NCI-H2196 treated with DMSO at 0.1 percent for 48 hours (cell line): ENCODE results near the gene PTPRN2.
"Not testable (repeated sequence)": the region's sequence is repeated elsewhere in the genome, so short reads cannot be mapped to it uniquely, and the experiment has no call there.

Experiments used
- DNase-seq: peaks from one replicate; lab custom pipeline; 2025; ENCODE audit not compliant: unreplicated experiment; lab: John Stamatoyannopoulos, UW

Gene PTPRN2

DNA sequence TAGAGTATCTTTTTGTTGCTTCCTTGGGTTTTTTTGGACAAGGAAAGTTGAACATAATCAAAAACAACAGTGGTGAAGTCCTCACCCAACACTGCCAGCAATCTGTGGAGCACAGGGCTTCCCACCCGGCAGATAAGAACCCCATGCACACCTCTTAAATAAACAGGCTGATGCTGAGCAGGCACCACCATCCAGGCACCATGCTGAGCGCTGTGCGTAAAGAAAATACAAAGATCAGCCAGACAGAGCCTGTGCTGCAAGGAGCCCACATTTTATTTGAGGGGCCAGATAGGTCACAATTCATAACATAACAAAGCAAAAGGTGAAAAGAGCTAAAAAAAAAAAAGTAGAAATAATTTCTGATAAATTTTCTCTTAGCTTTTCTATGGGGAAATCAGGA lies 231.2 kb downstream of the PTPRN2 start:
- no peak for DNase-seq

DNA sequence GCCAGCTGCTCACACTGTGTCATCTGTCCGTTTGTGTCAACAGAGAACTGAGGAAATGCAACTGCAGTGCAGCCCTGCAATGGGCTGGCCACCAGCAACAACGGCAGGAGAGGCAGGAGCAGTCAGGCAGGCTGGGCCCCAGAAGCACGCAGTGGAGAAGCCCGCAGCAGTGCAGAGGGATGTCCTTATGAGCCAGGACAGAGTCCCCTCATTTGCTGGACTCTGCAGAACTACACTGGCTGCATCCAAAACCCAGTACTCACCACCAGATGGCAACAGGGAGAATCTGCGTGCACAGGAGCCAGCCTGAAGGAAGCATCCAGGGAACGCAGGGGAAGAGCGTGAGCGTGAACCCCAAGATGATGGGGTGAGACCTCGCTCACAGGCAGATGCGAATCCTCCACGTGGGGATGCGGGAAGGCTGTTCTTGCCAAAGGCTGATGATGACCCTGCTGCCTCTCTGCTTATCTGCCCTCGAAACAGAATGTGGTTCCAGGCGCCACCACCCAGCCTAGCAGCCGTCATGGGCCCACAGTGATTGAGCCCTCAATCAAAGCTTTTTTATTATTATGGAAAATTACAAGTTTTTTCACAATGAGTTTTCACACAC lies 232.1 kb downstream of the PTPRN2 start:
- no peak for DNase-seq

DNA sequence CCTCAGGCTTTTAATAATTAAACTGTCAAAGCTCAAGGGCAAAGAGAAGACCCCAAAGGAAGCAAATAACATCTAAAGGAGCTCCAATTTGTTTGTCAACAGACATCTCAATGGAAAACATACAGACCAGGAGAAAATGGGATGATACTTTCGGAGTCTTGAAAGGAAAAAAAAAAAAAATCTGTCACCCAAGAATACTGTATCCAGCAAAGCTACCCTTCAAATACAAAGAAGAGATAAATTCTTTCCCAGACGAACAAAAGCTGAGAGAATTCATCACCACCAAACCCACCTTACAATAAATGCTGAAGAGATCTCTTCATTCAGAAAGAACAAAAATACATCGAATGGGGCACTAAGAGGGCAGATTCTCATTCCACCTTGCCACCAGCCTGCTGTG lies 232.8 kb downstream of the PTPRN2 start:
- DNase-seq: no peak

DNA sequence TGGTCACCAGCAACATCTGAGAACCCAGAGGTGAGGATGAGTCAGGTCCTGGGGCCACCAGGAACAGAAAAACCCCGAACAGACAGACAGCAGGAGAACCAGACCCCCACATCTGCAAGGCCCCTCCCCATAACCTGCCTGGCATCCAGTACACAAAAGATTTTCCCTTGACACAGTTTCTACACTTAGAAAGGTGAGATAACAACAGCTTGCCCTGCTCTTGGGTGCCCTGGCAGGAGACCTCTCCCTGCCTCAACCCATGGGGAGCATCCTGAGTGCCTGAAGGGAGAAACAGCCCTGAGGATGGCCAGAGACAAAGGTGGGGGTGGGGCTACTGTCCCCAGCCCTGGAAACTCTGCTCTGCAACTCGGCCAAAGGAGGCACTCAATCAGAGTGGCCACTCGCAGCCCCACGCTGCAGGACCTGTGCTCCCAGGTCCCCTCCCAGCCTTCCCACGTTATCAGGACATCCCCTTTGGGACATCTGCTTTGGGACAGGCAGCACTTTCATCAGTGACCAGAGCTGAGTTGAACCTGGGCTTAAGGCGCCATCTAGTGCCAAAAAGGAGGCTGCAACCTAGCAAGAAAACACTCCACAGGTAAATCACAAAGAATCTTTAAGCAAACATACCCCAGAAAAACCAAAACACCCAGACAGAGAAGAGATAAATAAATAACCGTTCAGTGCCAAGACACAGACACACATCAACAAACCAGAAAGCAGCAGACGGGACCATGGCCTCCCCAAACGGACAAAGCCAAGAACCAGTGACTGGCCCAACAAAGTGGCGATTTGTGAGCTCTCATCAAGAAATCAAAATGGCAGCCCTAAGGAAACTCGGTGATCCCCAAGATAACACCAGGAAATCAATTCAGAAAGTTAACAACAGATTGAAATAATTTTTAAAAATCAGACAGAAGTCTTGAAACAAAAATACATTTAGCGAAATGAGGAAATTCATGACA lies 233.7 kb downstream of the PTPRN2 start:
- DNase-seq: no peak

DNA sequence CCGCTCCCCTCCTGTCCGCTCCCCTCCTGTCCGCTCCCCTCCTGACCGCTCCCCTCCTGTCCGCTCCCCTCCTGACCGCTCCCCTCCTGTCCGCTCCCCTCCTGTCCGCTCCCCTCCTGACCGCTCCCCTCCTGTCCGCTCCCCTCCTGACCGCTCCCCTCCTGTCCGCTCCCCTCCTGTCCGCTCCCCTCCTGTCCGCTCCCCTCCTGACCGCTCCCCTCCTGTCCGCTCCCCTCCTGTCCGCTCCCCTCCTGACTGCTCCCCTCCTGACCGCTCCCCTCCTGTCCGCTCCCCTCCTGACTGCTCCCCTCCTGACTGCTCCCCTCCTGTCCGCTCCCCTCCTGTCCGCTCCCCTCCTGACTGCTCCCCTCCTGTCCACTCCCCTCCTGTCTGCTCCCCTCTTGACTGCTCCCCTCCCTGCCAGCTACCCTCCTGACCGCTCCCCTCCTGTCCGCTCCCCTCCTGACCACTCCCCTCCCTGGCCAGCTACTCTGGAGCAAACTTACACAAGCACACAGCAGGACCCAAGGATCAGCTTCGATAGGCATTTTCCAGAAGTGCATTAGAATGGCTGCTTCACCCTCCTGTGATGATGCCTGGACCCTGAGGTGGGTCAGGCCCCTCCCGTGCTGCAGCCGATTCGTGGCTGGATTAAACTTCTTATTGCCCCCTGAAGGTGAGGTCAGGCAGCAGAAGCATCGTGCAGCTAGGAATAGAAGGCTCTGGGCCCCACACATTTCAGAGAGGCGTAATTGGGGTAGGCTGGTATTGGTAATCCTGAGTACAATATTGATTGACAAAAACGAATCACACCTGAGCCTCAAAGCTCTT lies 235.5 kb downstream of the PTPRN2 start:
- DNase-seq: not testable (repeated sequence)

DNA sequence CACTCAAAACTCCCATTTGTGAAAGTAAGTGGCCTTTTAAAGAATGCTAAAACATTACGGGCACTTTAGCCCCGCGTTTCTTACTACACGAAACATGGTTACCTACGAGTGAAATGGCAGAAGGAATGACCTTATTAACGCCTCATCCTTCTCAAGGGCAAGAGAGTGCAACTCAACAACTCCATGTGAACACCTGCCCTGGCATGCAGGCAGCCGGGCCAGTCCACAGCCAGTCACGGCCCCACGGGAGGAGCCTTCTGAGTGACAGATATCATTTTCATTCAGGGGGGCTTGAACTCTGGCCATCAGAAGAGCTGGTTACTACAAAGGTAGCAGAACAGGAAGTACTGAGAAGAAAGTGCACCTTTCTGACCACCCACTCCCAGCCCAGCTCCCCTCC lies 236.1 kb downstream of the PTPRN2 start:
- DNase-seq: no peak

DNA sequence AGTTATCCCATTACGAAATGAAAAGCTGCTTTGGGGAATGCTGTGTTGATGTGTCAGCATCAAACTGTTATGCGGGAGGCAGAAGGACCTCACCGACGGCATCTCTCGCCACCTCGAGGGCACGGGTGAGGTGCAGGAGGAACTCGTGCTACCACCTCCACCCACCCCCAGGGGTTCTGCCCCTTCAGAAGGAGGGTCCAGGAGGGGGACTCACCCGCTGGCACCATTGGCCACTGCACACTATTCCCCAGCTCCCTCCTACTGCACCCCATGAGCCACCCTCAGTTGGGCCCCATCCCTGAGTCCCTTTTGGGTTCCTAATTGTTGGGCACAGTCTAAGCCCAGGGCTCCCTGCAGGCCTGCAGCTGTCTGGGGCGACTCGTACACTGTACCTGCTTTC lies 236.6 kb downstream of the PTPRN2 start:
- no peak for DNase-seq

DNA sequence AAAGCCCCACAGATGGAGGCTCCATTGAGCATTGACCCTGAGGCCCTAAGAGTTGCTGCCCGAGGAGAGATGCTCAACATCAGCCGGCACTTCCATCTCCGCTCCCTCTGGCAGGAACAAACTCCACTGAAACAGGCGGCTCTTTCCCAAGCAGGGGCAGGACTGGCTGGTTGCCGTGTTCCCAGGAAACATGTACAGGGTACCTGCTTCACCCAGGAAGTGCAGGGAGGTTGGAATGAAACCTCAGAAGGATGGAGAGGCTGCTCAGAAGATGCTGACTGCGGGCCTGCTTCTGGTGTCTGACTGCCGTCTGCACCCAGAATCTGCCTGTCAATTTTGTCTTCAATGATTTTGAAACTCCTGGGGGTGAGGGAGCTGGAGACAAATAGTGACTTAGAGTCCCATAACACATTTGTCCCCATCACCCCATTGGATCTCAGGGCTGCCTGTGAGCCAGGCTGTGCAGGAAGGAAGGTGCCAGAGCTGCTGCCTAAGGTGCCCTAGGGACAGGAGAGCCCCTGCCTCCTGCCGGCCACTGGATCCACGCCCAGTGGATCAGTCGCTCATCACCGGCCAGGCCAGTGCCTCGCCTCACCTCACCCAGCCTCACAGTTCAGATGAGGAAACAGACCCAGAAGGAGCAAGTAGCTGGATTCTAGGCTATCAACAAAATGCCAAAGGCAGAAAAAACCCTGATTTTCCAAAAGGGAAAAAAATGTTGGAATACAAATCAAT lies 237.3 kb downstream of the PTPRN2 start:
- no peak for DNase-seq

DNA sequence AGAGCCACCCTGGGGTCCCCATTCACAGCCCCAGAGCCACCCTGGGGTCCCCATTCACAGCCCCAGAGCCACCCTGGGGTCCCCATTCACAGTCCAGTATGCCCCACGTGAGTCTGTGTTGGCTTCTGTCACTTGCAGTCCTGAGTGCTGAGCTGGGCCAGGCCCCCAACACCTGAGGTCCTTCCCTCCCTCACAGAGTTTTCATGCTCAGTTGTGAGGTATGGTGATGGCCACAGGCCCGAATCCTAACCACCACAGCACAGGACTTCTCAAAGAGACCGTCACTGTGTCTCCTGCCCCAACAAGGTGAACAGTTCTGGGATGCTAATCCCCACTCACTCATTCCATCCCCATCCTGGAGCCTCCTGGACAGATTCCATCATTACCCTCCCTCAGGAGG lies 239.2 kb downstream of the PTPRN2 start:
- no peak for DNase-seq

DNA sequence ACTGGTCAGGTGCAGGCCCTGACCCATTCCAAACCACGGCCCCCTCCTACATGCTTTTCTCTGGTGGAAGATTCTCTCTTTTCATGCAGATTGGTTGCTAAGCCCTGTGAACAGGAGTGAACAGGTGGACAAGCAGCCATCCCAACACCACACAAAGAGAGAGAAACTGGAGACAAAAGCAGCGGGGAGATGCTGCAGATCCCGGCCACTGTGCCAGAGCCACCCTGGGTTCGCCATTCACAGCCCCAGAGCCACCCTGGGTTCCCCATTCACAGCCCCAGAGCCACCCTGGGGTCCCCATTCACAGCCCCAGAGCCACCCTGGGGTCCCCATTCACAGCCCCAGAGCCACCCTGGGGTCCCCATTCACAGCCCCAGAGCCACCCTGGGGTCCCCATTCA lies 239.6 kb downstream of the PTPRN2 start:
- DNase-seq: not testable (repeated sequence)

DNA sequence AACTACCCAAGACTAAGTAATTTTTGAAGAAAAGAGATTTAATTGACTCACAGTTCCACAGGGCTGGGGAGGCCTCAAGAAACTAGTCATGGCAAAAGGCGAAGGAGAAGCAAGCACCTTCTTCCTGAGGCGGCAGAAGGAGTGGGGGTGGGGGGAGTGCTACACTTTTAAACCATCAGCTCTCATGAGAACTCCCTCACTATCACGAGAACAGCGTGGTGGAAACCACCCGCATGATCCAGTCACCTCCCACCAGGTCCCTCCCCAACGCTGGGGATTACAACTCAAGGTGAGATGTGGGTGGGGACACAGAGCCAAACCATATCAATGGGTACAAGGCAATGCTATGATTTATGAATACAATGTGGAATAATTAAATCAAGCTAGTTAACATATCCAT lies 241.9 kb downstream of the PTPRN2 start:
- no peak for DNase-seq

DNA sequence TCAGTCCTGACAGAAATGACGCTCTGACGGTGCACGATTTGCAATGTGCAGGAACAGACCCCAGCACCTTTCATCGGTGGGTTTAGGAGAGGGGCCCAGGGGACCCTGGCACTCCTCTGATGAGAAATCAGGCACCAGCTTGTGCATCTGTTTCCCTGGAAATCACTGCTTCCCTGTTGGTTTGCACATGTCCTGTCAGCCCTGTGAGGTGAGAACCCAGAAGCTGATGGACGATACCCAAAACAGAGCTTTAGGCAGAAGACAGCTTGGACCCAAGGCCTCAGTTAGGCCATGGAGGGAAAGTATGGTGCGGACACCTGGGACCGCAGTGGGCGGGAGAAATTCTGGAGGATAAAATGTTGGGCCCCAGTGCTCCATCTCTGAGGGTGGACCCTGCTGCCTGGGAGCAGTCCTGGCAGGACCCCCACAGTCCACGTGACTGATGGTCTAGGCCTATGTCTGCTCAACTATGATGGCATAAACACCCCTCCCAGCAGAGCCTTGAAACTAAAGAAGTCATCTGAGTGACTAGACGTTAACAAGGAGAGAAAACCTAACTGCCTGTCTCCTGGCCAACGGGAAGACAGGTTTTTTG lies 242.8 kb downstream of the PTPRN2 start:
- no peak for DNase-seq

DNA sequence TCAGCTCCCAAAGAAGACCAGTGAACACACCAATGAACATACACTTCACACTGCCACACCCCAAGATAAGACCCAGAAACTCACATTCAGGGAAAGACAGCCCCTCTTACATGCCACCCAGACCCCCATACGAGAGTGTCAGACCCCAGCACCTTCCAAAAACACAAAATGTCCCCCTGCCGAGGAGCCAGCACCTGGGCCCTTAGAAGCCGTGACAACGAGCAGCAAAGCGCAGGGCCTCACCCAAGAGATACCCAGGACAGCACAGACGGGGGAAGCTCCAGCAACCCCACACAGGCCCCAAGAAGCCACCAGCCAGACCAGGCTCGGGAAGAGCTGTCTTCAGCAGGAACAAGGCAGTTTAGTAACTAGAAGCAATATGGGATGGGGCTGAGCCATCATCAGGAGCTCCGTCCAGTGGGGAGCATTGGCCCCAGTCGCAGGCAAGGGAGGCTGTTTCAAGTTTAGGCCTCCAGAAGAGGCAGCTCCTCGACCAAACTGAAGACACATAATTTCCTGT lies 243.6 kb downstream of the PTPRN2 start:
- DNase-seq: no peak

DNA sequence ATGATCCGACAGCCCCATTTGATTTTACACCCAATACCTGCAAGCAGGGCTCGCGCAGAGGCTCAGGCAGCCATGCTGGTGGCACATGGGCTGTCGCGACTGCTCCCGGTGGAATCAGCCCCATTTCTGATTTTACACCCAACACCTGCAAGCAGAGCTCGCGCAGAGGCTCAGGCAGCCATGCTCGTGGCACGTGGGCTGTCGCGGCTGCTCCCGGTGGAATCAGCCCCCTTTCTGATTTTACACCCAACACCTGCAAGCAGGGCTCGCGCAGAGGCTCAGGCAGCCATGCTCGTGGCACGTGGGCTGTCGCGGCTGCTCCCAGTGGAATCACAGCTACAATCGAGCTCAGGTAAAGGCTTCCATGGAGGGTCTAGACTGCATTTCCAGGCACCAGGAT lies 244.1 kb downstream of the PTPRN2 start:
- DNase-seq: no peak

DNA sequence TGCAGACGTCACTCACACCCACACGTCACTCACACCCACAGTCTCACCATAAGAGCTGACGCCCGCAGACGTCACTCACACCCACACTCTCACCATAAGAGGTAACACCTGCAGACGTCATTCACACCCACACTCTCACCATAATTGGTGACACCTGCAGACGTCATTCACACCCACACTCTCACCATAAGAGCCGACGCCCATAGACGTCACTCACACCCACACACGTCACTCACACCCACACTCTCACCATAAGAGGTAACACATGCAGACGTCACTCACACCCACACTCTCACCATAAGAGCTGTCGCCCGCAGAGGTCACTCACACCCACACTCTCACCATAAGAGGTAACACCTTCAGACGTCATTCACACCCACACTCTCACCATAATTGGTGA lies 246.5 kb downstream of the PTPRN2 start:
- DNase-seq: not testable (repeated sequence)

DNA sequence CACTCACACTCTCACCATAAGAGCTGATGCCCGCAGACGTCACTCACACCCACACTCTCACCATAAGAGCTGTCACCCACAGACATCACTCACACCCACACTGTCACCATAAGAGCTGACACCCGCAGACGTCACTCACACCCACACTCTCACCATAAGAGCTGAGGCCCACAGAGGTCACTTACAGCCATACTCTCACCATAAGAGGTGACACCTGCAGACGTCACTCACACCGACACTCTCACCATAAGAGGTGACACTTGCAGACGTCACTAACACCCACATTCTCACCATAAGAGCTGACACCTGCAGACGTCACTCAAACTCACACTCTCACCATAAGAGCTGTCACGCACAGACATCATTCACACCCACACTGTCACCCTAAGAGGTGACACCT lies 250.7 kb downstream of the PTPRN2 start:
- not testable (repeated sequence) for DNase-seq

DNA sequence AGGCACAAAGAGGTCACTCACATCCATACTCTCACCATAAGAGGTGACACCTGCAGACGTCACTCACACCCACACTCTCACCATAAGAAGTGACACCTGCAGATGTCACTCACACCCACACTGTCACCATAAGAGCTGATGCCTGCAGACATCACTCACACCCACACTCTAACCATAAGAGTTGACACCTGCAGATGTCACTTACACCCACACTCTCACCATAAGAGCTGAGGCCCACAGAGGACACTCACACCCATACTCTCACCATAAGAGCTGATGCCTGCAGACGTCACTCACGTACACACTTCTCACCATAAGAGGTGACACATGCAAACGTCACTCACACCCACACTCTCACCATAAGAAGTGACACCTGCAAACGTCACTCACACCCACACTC lies 255.1 kb downstream of the PTPRN2 start:
- DNase-seq: not testable (repeated sequence)

DNA sequence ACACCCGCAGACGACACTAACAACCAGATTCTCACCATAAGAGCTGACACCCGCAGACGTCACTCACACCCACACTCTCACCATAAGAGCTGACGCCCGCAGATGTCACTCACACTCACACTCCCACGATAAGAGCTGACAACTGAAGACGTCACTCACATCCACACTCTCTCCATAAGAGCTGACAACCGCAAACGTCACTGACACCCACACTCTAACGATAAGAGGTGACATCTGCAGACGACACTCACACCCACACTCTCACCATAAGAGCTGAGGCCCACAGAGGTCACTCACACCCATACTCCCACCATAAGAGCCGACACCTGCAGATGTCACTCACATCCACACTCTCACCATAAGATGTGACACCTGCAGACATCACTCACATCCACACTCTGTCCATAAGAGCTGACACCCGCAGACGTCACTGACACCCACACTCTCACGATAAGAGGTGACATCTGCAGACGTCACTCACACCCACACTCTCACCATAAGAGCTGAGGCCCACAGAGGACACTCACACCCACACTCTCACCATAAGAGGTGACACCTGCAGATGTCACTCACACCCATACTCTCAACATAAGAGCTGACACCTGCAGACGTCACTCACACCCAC lies 255.7 kb downstream of the PTPRN2 start:
- DNase-seq: not testable (repeated sequence)

DNA sequence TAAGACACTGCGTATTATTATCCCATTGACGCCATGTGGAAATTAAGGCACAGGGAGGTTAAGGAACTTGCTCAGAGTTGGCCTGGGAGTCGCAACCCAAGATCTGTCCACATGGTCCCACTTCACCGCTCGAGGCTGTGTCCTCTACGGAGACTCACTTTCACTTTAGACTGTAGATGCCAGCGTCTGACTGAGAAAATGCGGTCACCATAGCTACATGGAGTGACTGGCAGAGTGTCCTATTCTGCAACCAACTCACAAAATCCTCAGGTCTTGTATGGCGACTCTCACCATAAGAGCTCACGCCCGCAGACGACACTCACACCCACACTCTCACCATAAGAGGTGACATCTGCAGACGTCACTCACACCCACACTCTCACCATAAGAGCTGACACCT lies 257.9 kb downstream of the PTPRN2 start:
- DNase-seq: no peak
